T-helper 2 cell treated with Interferon-gamma antibody and Interleukin-4, amounts not matched to agents 5 μg/mL and 100 μg/mL, for 36 hours (primary cell): ENCODE data around the gene ZSCAN5A.
"Not testable (repeated sequence)": the region's sequence is repeated elsewhere in the genome, so short reads cannot be mapped to it uniquely, and the experiment has no call there.

Experiments
- DNase-seq: peaks from one replicate; pipeline ENCODE4 v3.0.0; 2021; ENCODE audit warnings: low spot score
- H3K27ac Mint-ChIP-seq: one replicate; pipeline ENCODE4 v1.8.0; 2021; ENCODE audit warnings: mild to moderate bottlenecking, mixed read lengths
- H3K27me3 Mint-ChIP-seq: one replicate; pipeline ENCODE4 v1.8.0; 2021; ENCODE audit warnings: low read depth, mixed read lengths
- H3K36me3 Mint-ChIP-seq: one replicate; pipeline ENCODE4 v1.8.0; 2021; ENCODE audit warnings: low read depth, mixed read lengths
- H3K4me1 Mint-ChIP-seq: one replicate; pipeline ENCODE4 v1.8.0; 2021; ENCODE audit warnings: low read depth, mixed read lengths
- H3K4me3 Mint-ChIP-seq: one replicate; pipeline ENCODE4 v1.8.0; 2022; ENCODE audit warnings: mild to moderate bottlenecking, moderate library complexity, mixed read lengths
- H3K9me3 Mint-ChIP-seq: one replicate; pipeline ENCODE4 v1.8.0; 2021; ENCODE audit warnings: mixed read lengths

Gene ZSCAN5A

DNA sequence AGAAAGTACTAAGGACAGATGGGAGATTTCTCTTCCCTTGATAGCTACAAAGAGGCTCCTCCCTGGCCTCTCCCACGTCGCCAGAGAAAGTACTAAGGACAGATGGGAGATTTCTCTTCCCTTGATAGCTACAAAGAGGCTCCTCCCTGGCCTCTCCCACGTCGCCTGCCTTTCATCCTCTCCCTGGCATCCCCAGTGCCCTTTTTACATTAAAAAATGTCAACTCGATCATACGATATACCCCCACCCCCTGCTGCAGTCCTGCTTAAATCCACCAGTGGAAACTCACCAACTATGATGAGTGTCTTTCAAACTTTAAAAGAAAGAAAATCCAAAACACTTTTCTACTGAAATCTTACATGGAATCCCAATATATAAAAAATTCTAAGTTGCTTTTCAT, 7.6 kb downstream of the ZSCAN5A start:
- not testable (repeated sequence) for H3K9me3 Mint-ChIP-seq, H3K4me3 Mint-ChIP-seq, DNase-seq, H3K4me1 Mint-ChIP-seq, H3K27ac Mint-ChIP-seq, H3K27me3 Mint-ChIP-seq
- peaks cover 15% of the 10 kb centered on the region for H3K36me3 Mint-ChIP-seq

DNA sequence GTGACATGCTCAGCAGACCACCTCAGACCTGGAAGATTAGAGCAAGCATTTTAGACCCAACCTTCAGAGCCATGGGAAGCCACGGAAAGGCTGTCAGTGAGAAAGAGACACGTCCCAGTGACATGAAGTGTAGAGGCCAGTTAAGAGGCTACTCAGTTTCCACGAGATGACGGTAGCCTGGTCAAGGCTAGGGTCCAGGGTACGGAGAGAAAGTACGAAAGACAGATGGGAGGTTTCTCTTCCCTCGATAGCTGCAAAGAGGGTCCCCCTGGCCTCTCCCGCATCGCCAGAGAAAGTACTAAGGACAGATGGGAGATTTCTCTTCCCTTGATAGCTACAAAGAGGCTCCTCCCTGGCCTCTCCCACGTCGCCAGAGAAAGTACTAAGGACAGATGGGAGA, 8.6 kb downstream of the ZSCAN5A start:
- H3K4me1 Mint-ChIP-seq, result peaks cover 8% of the 10 kb centered on the region
- no peak for DNase-seq
- no peaks in the 10 kb centered on the region for H3K27me3 Mint-ChIP-seq
- no peaks in the 10 kb centered on the region for H3K9me3 Mint-ChIP-seq
- H3K4me3 Mint-ChIP-seq, result no peak overlapping the region
- H3K36me3 Mint-ChIP-seq, result peaks cover 14% of the 10 kb centered on the region
- no peak overlapping the region for H3K27ac Mint-ChIP-seq

GRCh38 chr19:56304243-56304642, 10.4 kb downstream of the ZSCAN5A start:
- Mint-ChIP-seq H3K9me3 (no peaks in the 10 kb centered on the region), H3K27ac (no peak overlapping the region), H3K4me3 (no peak overlapping the region)

GRCh38 chr19:56301886-56302620, 12.6 kb downstream of the ZSCAN5A start:
- H3K27me3 Mint-ChIP-seq, result no peaks in the 10 kb centered on the region
- no peaks in the 10 kb centered on the region for H3K9me3 Mint-ChIP-seq
- H3K4me3 Mint-ChIP-seq, result peak overlapping the region; percentile 62
- DNase-seq, result no peak
- H3K4me1 Mint-ChIP-seq, result peaks cover 10% of the 10 kb centered on the region
- peak overlapping the region; percentile 62 for H3K27ac Mint-ChIP-seq
- H3K36me3 Mint-ChIP-seq, result peaks cover 7% of the 10 kb centered on the region

More at GRCh38 chr19:56304243-56304642, 10.4 kb downstream of the ZSCAN5A start:
- DNase-seq, result no peak
- Mint-ChIP-seq H3K27me3 (no peaks in the 10 kb centered on the region), H3K36me3 (peaks cover 10% of the 10 kb centered on the region), H3K4me1 (peaks cover 10% of the 10 kb centered on the region)

DNA sequence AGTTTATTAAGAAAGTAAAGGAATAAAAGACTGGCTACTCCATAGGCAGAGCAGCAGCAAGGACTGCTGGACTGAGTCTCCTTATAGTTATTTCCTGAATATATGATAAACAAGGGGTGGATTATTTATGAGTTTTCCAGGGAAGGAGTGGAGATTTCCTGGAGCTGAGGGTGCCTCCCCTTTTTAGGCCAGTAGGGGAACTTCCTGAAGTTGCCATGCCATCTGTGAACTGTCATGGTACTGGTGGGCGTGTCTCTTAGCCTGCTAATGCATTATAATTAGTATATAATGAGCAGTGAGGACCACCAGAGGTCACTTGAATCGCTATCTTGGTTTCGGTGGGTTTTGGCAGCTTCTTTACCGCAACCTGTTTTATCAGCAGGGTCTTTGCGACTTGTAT, 13.5 kb downstream of the ZSCAN5A start:
- no peak for DNase-seq
- H3K27ac Mint-ChIP-seq, result no peak overlapping the region
- H3K4me1 Mint-ChIP-seq, result peaks cover 10% of the 10 kb centered on the region
- no peak overlapping the region for H3K4me3 Mint-ChIP-seq
- H3K27me3 Mint-ChIP-seq, result no peaks in the 10 kb centered on the region
- peaks cover 7% of the 10 kb centered on the region for H3K36me3 Mint-ChIP-seq
- no peaks in the 10 kb centered on the region for H3K9me3 Mint-ChIP-seq

DNA sequence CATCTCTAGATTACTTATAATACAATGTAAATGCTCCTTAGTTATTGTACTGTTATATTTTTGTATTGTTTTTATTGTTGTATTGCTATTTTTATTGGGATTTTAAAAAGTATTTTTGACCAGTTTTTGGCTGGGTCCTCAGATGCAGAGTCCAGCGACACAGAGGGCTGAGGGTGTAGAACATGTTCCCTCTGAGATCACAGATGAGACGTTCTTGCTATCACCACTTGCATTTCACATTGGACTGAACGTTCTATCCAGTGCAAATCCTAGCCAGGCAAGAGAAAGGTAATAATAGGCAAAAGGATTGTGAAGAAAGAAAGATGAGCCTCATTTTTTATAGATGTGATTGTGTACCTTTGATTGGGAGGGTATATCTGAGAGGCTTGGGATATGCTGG, 15.0 kb downstream of the ZSCAN5A start:
- Mint-ChIP-seq H3K9me3 (no peaks in the 10 kb centered on the region), H3K27me3 (no peaks in the 10 kb centered on the region), H3K4me1 (peaks cover 10% of the 10 kb centered on the region), H3K36me3 (peaks cover 7% of the 10 kb centered on the region), H3K27ac (no peak overlapping the region), H3K4me3 (no peak overlapping the region)
- no peak for DNase-seq

DNA sequence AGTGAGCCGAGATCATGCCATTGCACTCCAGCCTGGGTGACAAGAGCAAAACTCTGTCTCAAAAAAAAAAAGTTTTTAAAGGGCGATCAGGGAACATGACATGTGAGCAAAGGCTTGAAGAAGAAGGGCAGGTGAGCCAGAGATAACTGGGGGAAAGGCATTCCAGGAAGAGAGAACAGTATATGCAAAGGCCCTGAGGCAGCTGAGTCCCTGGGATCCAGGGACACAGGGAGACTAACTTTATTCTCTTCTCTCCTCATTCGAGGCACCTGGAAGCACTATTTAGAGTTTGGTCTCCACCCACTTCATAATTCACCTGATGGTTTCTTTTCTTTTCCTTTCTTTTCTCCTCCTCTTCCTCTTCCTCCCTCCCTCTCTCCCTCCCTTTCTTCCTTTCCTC, 17.6 kb downstream of the ZSCAN5A start:
- DNase-seq, result no peak
- Mint-ChIP-seq H3K27me3 (no peaks in the 10 kb centered on the region), H3K4me3 (no peak overlapping the region), H3K4me1 (peaks cover 8% of the 10 kb centered on the region), H3K27ac (no peak overlapping the region), H3K9me3 (peaks cover 4% of the 10 kb centered on the region), H3K36me3 (peaks cover 8% of the 10 kb centered on the region)

DNA sequence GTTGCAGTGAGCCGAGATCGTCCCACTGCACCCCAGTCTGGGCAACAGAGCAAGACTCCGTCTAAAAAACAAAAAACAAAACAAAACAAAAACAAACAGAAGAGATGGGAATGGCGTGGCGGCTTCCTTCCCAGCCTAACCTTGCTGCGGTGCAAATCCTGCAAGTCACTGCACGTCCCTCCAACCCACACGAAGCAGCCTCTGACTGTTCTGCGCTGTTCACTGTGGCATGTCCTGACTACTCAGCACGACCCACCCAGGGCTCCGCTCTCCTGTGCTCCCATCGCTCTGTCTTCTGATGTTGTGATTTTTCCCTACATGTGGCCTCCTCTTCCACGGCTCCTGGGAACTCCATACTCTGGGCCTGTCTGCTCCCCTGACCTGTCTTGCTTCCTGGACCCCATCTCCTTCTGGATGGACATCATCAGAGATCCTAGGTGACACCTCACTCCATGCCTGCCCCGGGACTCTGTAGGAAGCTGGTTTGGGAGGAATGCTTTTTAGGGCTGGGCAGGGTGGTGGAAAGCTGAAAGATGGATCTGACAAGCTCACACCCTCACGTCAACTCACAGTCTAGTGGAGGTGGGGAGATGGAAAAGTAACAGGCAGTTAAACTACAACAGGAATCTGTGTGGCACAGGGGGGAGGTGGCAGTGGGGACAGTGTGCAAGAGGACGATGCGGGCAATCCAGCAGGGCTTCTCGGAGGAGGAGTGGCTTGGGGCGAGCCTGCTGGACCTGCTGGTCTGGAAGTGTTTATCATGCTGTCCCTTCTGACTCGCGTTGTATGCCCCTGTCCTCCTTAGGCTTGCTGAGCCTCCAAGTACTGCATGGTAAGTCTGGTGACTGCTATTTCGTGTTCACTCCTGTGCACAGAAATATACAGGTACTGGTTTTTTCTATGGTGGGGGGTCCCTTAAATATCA, 18.8 kb downstream of the ZSCAN5A start:
- peaks cover 7% of the 10 kb centered on the region for H3K36me3 Mint-ChIP-seq
- H3K27ac Mint-ChIP-seq, result no peak overlapping the region

GRCh38 chr19:56294549-56294948, 20.1 kb downstream of the ZSCAN5A start:
- Mint-ChIP-seq H3K9me3 (peaks cover 4% of the 10 kb centered on the region), H3K36me3 (peaks cover 7% of the 10 kb centered on the region), H3K27ac (no peak overlapping the region), H3K27me3 (no peaks in the 10 kb centered on the region), H3K4me3 (no peak overlapping the region), H3K4me1 (no peaks in the 10 kb centered on the region)
- DNase-seq, result no peak

More for the DNA sequence above, 18.8 kb downstream of the ZSCAN5A start:
- Mint-ChIP-seq H3K9me3 (peaks cover 4% of the 10 kb centered on the region), H3K4me1 (peaks cover 1% of the 10 kb centered on the region), H3K27me3 (no peaks in the 10 kb centered on the region), H3K4me3 (no peak overlapping the region)
- no peak for DNase-seq

DNA sequence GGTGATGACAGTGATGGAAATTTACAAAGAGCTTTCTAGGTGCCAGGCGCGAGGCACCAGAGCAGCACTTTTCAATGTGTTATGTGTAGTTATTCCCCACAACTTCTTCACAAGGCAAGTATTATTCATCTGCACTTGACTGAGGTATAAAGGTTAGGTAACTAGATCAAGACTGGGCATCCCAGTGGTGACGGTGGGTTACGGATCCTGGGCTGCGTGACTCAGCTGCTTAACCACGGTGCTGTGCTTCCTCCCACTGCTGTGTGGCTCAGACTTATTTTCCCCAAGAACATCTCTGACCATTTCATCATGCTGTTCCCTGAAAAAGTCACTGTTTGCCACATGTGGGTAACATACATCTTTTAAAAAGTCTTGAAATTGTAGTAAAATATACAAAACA, 22.8 kb downstream of the ZSCAN5A start:
- H3K4me1 Mint-ChIP-seq, result no peaks in the 10 kb centered on the region
- peaks cover 4% of the 10 kb centered on the region for H3K9me3 Mint-ChIP-seq
- peaks cover 7% of the 10 kb centered on the region for H3K36me3 Mint-ChIP-seq
- no peak overlapping the region for H3K27ac Mint-ChIP-seq
- no peak for DNase-seq
- no peaks in the 10 kb centered on the region for H3K27me3 Mint-ChIP-seq
- no peak overlapping the region for H3K4me3 Mint-ChIP-seq

DNA sequence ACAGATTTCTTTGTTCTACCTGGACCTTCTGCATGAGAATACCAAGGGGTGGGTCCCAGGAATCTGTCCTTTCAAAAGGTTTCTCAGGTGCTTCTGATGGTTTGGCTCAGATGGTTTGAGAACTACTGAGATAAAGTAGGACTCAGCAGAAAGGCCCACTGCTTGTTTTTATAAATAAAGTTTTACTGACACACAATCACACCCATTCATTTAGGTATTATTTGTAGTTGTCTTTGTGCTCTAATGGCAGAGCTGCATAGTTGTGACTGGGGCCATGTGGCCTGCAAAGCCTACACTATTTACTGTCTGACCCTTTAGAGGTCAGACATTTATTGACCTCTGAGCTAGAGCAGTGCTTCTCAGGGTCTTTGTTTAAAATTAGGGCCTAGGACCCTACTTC, 24.5 kb downstream of the ZSCAN5A start:
- peaks cover 4% of the 10 kb centered on the region for H3K9me3 Mint-ChIP-seq
- H3K27ac Mint-ChIP-seq, result no peak overlapping the region
- peaks cover 7% of the 10 kb centered on the region for H3K36me3 Mint-ChIP-seq
- no peaks in the 10 kb centered on the region for H3K4me1 Mint-ChIP-seq
- H3K4me3 Mint-ChIP-seq, result no peak overlapping the region
- no peak for DNase-seq
- H3K27me3 Mint-ChIP-seq, result no peaks in the 10 kb centered on the region

- no peaks in the 10 kb centered on the region for H3K9me3 Mint-ChIP-seq
These were observed 29.9 kb downstream of the ZSCAN5A start for GRCh38 chr19:56284746-56285145.

GRCh38 chr19:56282809-56283208, 31.8 kb downstream of the ZSCAN5A start:
- no peaks in the 10 kb centered on the region for H3K27me3 Mint-ChIP-seq
- no peaks in the 10 kb centered on the region for H3K4me1 Mint-ChIP-seq
- no peaks in the 10 kb centered on the region for H3K36me3 Mint-ChIP-seq
- no peak overlapping the region for H3K4me3 Mint-ChIP-seq
- H3K27ac Mint-ChIP-seq, result no peak overlapping the region
- no peaks in the 10 kb centered on the region for H3K9me3 Mint-ChIP-seq
- no peak for DNase-seq

More at GRCh38 chr19:56284746-56285145, 29.9 kb downstream of the ZSCAN5A start:
- Mint-ChIP-seq H3K4me1 (no peaks in the 10 kb centered on the region), H3K4me3 (no peak overlapping the region), H3K27ac (no peak overlapping the region), H3K36me3 (no peaks in the 10 kb centered on the region), H3K27me3 (no peaks in the 10 kb centered on the region)
- no peak for DNase-seq

DNA sequence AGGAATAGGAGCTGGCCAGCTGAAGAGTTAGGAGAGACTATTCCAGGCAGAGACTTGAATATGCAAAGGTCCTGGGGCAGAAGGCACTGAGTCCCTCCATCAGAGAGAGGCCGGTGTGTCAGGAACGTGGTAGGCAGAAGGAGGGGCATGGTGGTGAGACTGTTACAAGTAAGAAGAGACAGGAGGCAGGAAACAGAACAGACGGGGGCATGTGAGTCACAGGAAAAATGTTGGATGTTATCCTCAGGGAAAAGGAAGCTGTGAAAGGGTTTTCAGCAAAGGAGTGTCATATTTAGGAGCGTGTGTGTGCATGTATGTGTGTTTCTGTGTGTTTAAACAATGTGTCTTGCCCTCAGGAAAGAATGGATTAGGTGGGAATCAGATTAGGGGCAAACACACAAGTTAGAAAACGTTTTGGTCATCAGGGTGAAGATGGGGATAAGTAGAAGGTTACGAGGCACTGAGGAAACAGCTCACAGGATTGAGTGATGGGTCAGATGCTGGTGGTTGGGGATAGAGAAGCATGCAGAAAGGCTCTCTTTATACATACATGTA, 41.0 kb downstream of the ZSCAN5A start:
- H3K27ac Mint-ChIP-seq, result no peak overlapping the region
- no peak for DNase-seq
- H3K4me3 Mint-ChIP-seq, result no peak overlapping the region
- H3K9me3 Mint-ChIP-seq, result no peaks in the 10 kb centered on the region
- H3K27me3 Mint-ChIP-seq, result no peaks in the 10 kb centered on the region
- no peaks in the 10 kb centered on the region for H3K36me3 Mint-ChIP-seq
- no peaks in the 10 kb centered on the region for H3K4me1 Mint-ChIP-seq
